SK-N-SH (cell line): ENCODE measurements around the gene CDC45.

Source experiments
- EP300 ChIP-seq, 2 experiments: IDR thresholded peaks; 2 replicates each; pipeline versions ENCODE4 v1.4.0 to v1.6.1; 2012; ENCODE audit warnings: borderline replicate concordance in 1 of 2, low read depth in 1 of 2, low read length in 1 of 2
- MEF2A ChIP-seq: IDR thresholded peaks from 2 replicates; pipeline ENCODE4 v1.4.0; 2012; ENCODE audit warnings: low read depth, borderline replicate concordance
- NFIC ChIP-seq: IDR thresholded peaks from 2 replicates; pipeline ENCODE4 v1.4.0; 2012; ENCODE audit warnings: borderline replicate concordance
- NRF1 ChIP-seq: IDR thresholded peaks from 2 replicates; pipeline ENCODE4 v1.6.1; 2012; ENCODE audit warnings: low read depth, mild to moderate bottlenecking, low read length
- RAD21 ChIP-seq: IDR thresholded peaks from 2 replicates; pipeline ENCODE4 v1.6.1; 2012; ENCODE audit warnings: mild to moderate bottlenecking, low read length
- TF ChIP-seq, protein P1 (sequence below): fragments of 200-600 bp; sonication (generic); IDR thresholded peaks from 2 replicates; pipeline ENCODE4 v1.6.1; 2017; ENCODE audit warnings: antibody characterized with exemption, mild to moderate bottlenecking, moderate library complexity

DNA sequence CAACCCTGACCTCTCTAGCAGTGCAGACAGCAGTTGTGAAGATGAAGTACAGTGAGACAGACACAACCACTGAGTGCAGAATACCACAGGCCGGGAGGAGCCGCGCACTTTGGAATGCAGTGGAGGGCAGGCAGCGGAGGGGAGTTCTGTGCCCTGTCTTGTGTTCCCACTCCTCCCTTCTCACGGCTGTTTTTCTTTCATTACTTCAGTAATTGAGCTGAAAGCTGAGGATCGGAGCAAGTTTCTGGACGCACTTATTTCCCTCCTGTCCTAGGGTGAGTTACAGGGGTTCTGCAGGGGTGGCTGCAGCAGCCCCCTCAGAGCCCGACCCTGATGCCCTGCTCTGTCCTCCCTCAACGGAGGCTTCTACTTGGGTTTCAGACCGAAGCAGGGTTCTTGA is 38.9 kb downstream of the CDC45 start:
- no peak for TF ChIP-seq MEF2A
- no peak for TF ChIP-seq NFIC
- TF ChIP-seq, protein P1, sequence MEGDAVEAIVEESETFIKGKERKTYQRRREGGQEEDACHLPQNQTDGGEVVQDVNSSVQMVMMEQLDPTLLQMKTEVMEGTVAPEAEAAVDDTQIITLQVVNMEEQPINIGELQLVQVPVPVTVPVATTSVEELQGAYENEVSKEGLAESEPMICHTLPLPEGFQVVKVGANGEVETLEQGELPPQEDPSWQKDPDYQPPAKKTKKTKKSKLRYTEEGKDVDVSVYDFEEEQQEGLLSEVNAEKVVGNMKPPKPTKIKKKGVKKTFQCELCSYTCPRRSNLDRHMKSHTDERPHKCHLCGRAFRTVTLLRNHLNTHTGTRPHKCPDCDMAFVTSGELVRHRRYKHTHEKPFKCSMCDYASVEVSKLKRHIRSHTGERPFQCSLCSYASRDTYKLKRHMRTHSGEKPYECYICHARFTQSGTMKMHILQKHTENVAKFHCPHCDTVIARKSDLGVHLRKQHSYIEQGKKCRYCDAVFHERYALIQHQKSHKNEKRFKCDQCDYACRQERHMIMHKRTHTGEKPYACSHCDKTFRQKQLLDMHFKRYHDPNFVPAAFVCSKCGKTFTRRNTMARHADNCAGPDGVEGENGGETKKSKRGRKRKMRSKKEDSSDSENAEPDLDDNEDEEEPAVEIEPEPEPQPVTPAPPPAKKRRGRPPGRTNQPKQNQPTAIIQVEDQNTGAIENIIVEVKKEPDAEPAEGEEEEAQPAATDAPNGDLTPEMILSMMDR = no peak
- TF ChIP-seq NRF1 = no peak
- no peak for TF ChIP-seq EP300 (IDR thresholded peaks at IDR 0.05; ENCODE audit: borderline replicate concordance in 1 of 2, low read depth in 1 of 2, low read length in 1 of 2)
- TF ChIP-seq RAD21 = no peak
